Measurements from ENCODE around the gene WDR4. TPM values are rescaled to one million over a fixed set of nuclear protein-coding genes. Genes with fewer than 3 reads are reported as not detected.

Gene WDR4
- total and polyA plus RNA-seq, 10 of the 15 experiments (the other 5 are each of a cell fraction or from before 2014, with no cell fraction given), result 2.1 to 45.3 (median 18.7) TPM

DNA sequence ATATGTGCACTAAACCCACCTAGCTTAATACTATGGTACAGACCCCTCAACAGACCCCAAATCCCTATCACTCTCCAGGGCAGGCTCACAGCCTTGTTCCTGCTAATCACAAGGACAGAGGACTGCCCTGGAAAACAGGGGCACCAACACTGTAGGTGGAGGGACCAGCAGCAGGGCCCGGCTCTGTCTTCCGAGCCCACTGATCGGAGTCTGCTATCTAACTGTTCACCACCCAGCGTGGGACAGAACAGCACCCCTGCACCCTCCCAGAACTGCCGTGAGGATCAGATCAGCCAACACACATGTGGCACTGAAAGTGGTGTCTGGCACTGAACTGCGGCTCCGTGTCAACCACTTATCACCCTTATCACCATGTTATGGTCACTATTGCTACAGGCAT, 6.2 kb downstream of the WDR4 start:
- ATAC-seq, result no peak
- ChIA-PET RAD21 (ENCODE audit: unreplicated experiment) (no interaction called here), CTCF (interaction anchor here (0.6 kb wide), 1 partner anchor 148 kb away, joined by 3 read pairs; no protein-coding TSS in a partner anchor)

More for the DNA sequence above, 6.2 kb downstream of the WDR4 start:
- Histone ChIP-seq H3K36me3 (ENCODE audit: control insufficient read depth in 2 of 2, insufficient read depth in 2 of 2, low read length in 1 of 2) (peaks cover 19 to 24% of the 10 kb centered on the region in 2 experiments; a peak in 3 of 4 replicates), H4K20me1 (ENCODE audit: control insufficient read depth, insufficient read depth) (no peaks in the 10 kb centered on the region; the same call in 1 of the 2 replicates), H3K4me1 (ENCODE audit: control insufficient read depth, insufficient read depth, low read length) (no peaks in the 10 kb centered on the region), H3K27me3 (replicated peaks in 1 of 2; ENCODE audit: control insufficient read depth in 2 of 2, insufficient read depth in 2 of 2, low read length in 1 of 2) (no peaks in the 10 kb centered on the region), H3K27ac (ENCODE audit: control insufficient read depth, insufficient read depth) (no peak overlapping the region), H3K79me2 (ENCODE audit: control insufficient read depth, insufficient read depth, low read length) (peaks cover 16% of the 10 kb centered on the region), H3K4me2 (ENCODE audit: control insufficient read depth, insufficient read depth) (no peak overlapping the region), H3K4me3 (no peak overlapping the region), H3K9me3 (replicated peaks; ENCODE audit: control insufficient read depth, insufficient read depth, low read length) (no peaks in the 10 kb centered on the region), H3K9ac (ENCODE audit: control insufficient read depth, insufficient read depth, low read length) (no peak overlapping the region), H2AFZ (ENCODE audit: control insufficient read depth, low read depth, low read length) (no peak overlapping the region)
- in situ Hi-C loops (cut with MboI), result no loop called here
- no peak for DNase-seq (ENCODE audit: low read depth, low spot score)
- SMC1A ChIA-PET (ENCODE audit: uncharacterized antibody, unreplicated experiment), result interaction anchor here (0.6 to 1.2 kb wide), 2 partner anchors 15 to 63 kb away, joined by 3 read pairs; no protein-coding TSS in a partner anchor
- no TSS peak for BruUV-seq (replicated peaks)
- no peak for TF ChIP-seq EP300 (IDR thresholded peaks at IDR 0.05; ENCODE audit: borderline replicate concordance in 1 of 2, control insufficient read depth in 1 of 2, low read depth in 2 of 2, low read length in 2 of 2)
- TF ChIP-seq HDAC2 (IDR thresholded peaks at IDR 0.05), result no peak
- no peak for TF ChIP-seq PML (IDR thresholded peaks at IDR 0.05; ENCODE audit: low read length)
- no peak for TF ChIP-seq CHD4 (IDR thresholded peaks at IDR 0.05)
- no peak for TF ChIP-seq SREBF2 (IDR thresholded peaks at IDR 0.05; ENCODE audit: low read length)
- TF ChIP-seq BRCA1 (IDR thresholded peaks at IDR 0.05; ENCODE audit: low read depth, low read length), result no peak
- no peak for TF ChIP-seq ZSCAN29 (IDR thresholded peaks at IDR 0.05)
- no peak for TF ChIP-seq GATAD2B (conservative IDR thresholded peaks at IDR 0.05; ENCODE audit: low read depth)
- TF ChIP-seq FOS (IDR thresholded peaks at IDR 0.05; ENCODE audit: borderline replicate concordance, extremely low read depth, insufficient read length), result no peak
- no peak for TF ChIP-seq BHLHE40 (IDR thresholded peaks at IDR 0.05; ENCODE audit: borderline replicate concordance in 1 of 2, low read depth in 2 of 2, low read length in 1 of 2)
- TF ChIP-seq SP1 (IDR thresholded peaks at IDR 0.05; ENCODE audit: low read depth, low read length), result no peak
- TF ChIP-seq CHD1 (IDR thresholded peaks at IDR 0.05; ENCODE audit: low read depth, low read length), result no peak
- TF ChIP-seq, protein P1, sequence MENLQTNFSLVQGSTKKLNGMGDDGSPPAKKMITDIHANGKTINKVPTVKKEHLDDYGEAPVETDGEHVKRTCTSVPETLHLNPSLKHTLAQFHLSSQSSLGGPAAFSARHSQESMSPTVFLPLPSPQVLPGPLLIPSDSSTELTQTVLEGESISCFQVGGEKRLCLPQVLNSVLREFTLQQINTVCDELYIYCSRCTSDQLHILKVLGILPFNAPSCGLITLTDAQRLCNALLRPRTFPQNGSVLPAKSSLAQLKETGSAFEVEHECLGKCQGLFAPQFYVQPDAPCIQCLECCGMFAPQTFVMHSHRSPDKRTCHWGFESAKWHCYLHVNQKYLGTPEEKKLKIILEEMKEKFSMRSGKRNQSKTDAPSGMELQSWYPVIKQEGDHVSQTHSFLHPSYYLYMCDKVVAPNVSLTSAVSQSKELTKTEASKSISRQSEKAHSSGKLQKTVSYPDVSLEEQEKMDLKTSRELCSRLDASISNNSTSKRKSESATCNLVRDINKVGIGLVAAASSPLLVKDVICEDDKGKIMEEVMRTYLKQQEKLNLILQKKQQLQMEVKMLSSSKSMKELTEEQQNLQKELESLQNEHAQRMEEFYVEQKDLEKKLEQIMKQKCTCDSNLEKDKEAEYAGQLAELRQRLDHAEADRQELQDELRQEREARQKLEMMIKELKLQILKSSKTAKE (IDR thresholded peaks at IDR 0.05; ENCODE audit: low read depth, poor library complexity, severe bottlenecking), result no peak
- no peak for TF ChIP-seq POLR2AphosphoS5 (IDR thresholded peaks at IDR 0.05; ENCODE audit: low read length)
- TF ChIP-seq, protein P2, sequence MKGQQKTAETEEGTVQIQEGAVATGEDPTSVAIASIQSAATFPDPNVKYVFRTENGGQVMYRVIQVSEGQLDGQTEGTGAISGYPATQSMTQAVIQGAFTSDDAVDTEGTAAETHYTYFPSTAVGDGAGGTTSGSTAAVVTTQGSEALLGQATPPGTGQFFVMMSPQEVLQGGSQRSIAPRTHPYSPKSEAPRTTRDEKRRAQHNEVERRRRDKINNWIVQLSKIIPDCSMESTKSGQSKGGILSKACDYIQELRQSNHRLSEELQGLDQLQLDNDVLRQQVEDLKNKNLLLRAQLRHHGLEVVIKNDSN (IDR thresholded peaks at IDR 0.05; ENCODE audit: borderline replicate concordance, extremely low read length, insufficient read depth, low read depth, low read length), result no peak
- no peak for TF ChIP-seq MXI1 (IDR thresholded peaks at IDR 0.05; ENCODE audit: low read depth, low read length)
- WGBS (ENCODE audit: insufficient coverage, insufficient replicate concordance, low lambda C conversion rate, missing lambda C conversion rate), result 95% methylated on average over 7 of the region's 7 CpGs
- intact Hi-C loops (cut with micrococcal nuclease; ENCODE audit: unreplicated experiment), result no loop called here
- FAIRE-seq, result no peak
- POLR2A ChIA-PET, result no interaction called here
